ENCODE measurements around the gene UBXN1.
"Not testable (repeated sequence)": the region's sequence is repeated elsewhere in the genome, so short reads cannot be mapped to it uniquely, and the experiment has no call there.

Gene UBXN1

DNA sequence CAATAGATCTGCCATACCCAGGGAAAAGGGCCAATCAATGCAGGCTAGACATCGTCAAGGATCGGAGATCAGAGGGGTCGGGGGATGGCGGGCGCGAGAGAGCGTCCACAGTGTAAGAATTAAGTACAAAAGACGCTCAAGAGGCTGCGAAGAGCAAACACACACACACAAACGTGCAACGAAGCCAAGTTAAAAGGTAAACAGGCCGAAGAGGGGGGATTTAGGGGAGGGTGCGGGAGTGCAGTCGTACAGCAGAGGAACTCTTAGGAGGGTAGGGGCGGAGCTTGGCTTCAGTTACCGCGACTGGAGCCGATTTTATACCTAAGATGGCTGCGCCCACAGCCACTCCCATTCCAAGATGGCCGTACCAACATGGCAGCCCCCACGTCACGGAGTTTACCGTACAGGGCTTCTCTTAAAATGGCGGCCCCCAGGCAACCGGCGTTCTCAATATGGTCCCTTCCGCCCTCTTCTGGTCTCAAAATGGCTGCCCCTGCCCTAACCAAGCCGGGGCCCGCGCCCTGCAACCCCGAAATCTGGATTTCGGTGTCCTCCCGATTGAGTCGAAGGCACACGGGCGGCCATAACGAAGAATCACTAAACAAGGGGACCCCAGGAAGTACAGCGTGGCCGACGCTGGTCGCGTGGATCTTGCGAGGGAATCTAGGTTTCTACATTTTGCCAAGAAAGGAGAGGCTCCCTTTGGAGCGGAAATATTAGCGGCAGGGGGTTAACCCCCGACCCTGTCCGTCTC is 30.6 kb upstream of the UBXN1 start:
- FAIRE-seq, result peak; percentile 97
- DNase-seq (ENCODE audit: extremely low spot score, insufficient read length, low read depth), result peak; percentile 80

DNA sequence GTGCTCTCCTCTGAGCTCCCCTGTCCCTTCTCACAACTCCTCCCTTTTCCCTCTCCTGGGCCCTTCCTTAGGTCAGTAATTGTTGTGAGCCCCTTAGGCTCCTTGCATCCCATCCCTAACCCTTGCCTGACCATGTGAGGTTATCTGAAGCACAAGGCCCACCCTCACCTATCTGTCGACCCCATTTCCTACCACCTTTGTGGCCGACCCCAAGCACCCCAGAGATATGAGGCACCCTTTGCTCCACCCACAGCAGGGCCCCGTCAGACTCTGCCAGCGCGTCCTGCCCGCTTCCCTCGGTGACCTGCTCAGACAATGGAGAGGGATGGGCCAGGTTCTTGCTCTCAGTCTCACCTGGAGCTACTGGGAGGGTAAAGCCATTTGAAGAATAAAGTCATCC is 29.9 kb upstream of the UBXN1 start:
- DNase-seq (ENCODE audit: extremely low spot score, insufficient read length, low read depth), result no peak
- FAIRE-seq, result no peak

DNA sequence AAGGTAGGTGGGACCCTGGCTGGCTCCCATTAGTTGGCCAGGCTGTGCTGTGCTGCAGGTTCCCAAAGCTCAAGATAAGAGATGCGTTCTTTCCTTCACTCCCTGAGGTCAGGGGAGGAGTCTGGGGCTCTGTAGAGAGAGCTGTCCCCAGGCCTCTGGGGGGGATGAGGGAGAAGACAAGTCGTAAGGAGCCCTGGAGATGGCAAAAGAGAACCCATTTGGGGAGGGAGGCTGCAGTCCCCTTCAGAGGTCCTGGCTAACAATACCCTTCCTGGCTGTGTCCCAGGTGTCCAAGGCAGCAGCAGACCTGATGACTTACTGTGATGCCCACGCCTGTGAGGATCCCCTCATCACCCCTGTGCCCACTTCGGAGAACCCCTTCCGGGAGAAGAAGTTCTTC is 29.5 kb upstream of the UBXN1 start:
- no peak for FAIRE-seq
- no peak for DNase-seq (ENCODE audit: extremely low spot score, insufficient read length, low read depth)

DNA sequence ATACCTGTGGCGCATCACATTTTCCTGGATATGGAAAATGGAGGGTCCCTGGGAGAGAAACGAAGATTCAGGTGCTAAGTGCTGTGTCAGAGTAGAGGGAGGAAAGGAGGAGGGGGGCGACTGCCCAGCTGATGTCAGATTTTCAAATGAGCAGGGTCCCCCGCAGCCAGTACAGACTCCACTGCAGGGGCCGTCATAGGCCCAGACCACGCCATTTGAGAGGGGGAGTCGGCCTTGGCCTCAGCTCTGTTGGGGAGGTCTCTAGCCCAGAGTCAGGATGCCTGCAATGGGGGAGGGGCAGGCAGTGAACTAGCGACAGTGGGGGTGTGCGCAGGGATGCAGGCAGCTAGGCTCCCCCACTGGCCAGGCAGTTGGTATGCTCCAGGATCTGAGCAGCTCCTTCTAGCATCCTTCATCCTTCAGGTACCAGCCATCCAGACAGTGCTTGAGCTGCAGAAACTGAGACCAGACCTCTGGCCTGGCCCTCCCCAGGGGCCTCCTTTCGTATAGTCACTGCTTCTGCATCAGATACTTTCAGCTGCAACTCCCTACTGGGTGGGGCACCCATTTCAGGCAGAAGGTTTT is 28.5 kb upstream of the UBXN1 start, which contains the start of the genes BSCL2 and GNG3:
BSCL2 (minus strand) TSS at position 148 of the 585 bp plus-strand sequence. CDS start 229 bp downstream, outside the sequence.
GNG3 (plus strand) TSS at position 400 of the 585 bp plus-strand sequence. CDS start 620 bp downstream, outside the sequence.
- no peak for FAIRE-seq
- DNase-seq (ENCODE audit: extremely low spot score, insufficient read length, low read depth), result no peak

DNA sequence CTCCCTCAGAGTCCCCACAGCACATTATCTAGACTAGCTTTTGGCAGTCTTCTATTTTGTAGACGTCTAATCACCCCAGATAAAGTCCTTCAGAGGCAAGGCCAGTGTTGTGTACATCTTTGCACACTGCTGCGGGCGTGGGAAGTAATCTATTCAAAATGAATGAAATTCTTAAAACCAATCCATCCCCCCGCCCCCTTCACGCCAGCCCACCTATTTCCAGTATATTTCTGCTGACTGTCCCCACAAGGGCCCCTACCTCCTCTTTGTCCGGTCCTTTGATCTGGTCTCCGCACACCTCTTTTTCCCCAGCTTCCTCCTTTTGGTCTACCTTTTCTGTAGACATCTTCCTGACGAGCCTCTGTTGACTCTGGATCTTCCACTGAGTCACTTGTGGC is 28.0 kb upstream of the UBXN1 start:
- FAIRE-seq (no peak), DNase-seq (ENCODE audit: extremely low spot score, insufficient read length, low read depth) (no peak)

DNA sequence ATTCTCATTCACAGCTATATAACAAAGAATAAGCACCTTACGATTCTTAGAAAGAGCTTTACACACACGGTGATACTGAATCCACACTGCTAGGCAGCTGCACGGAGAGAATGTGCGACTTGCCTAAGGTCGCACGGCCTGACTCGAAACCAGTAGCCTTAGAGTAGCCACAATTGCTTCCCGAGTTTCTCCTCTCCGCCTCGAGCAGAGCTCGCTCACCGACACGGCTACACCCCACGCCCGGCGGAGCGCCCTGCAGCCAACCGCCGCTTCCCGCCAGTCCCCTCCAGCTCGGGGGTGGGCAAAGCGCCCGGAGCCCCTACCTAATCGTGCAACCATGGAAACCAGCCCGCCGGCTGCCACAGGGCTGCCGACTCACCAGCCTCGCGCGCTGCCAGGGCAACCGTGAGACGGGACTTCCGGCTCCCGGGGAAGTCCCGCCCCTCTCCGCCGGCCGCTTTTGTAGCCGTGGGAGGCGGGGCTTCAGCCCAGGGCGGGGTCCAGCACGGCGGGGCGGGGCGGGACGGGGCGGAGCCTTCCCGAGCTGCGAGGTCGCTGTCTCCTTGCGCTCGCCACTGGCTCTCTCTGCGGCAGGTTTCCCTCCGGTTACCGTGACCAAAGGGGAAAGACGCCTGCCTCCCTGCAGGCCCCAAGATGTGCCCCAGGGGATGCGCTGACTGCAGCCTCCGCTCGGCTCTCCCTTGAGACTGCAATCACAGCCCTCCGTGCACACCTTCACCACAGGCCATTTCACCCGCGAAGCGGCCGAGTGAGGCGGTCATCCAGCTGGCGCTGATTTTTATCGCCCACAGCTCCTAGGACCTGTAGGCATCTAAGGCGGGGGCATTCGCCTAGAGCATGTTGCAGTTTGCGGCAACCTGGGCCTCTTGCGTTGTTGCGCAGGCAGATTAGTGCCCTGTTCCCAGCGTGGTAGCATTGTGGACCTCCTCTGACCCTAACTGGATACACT is 27.3 kb upstream of the UBXN1 start:
- FAIRE-seq, result peak; percentile 53

DNA sequence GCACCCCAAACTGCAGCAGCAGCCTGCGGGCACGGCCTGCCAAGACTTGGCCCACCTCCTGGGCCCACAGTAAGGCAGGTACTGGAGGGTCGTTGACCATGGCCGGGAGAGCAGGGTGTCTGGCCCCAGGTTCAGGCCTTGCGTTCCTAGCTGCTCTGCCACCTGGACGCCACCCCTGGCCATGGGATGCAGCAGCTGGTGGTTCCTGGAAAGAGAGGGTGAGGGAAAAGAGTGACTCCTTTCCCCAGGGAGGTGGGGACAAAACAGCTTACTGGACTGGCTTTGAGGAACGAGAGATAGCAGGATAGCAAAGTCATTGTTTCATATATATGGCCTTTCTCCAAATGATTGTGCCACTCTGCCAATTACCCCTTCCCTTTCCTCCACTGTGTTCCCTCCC is 26.5 kb upstream of the UBXN1 start:
- FAIRE-seq (no peak), DNase-seq (ENCODE audit: extremely low spot score, insufficient read length, low read depth) (no peak)

More for the DNA sequence above, 27.3 kb upstream of the UBXN1 start:
- DNase-seq (ENCODE audit: extremely low spot score, insufficient read length, low read depth), result peak; percentile 92

DNA sequence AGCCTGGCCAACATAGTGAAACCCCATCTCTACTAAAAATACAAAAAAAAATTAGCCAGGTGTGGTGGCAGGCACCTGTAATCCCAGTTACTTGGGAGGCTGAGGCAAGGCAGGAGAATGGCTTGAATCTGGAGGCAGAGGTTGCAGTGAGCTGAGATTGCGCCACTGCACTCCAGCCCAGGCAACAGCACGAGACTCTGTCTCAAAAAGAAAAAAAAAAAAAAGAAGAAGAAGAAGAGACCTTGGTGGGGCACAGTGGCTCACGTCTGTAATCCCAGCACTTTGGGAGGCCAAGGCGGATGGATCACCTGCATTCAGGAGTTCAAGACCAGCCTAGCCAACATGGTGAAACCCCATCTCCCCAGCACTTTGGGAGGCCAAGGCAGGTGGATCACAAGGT is 25.0 kb upstream of the UBXN1 start:
- DNase-seq (ENCODE audit: extremely low spot score, insufficient read length, low read depth), result not testable (repeated sequence)

DNA sequence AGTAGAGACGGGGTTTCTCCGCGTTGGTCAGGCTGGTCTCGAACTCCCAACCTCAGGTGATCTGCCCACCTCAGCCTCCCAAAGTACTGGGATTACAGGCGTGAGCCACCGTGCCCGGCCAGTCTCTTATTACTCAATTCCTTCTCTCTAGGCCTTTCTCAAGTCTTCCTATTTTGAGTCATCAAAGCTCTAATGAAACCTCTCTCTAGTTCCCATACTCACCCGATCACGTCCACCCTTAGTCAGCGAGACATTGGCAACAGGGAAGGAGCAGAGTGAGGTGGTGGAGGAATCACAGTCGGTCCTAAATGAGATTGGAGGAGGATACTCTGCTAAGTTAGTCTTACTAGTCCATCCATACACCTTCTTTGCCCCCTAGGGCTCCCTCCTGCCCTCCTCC is 23.4 kb upstream of the UBXN1 start:
- FAIRE-seq, result no peak
- DNase-seq (ENCODE audit: extremely low spot score, insufficient read length, low read depth), result no peak

More for the DNA sequence above, 25.0 kb upstream of the UBXN1 start:
- not testable (repeated sequence) for FAIRE-seq

DNA sequence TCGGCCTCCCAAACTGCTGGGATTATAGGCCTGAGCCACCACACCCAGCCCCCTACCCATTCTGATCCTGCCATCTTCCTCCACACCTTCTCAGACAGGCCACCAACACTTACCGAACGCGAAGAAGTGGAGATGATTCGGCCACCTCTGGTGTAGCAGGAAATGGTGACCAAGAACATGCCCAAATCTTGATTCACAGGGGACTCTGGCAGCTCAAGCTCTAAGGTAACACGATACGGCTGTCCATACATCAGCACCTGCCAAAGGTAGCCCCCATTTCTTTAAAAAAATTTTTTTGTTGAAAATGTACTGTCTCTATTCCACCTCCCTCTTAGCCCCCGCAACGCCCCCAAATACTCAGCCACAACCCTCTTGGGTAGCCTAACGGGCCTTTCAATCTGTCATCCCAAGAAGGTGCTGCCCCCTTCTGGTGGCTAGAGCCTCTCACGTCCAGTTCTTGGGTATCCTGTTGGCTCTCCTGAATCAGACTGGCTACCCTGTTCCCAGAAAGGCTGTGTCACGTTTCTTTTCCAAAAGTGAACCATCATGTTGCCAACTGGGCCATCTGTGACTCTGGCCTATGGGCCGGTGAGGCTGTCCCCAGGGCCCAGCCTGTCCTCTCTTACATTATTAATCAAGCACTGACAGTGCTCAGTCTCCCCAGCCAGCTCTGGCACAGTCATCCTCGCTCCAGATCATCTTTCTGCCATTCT is 15.7 kb upstream of the UBXN1 start:
- peak; percentile 75 for FAIRE-seq
- peak; percentile 54 for DNase-seq (ENCODE audit: extremely low spot score, insufficient read length, low read depth)

DNA sequence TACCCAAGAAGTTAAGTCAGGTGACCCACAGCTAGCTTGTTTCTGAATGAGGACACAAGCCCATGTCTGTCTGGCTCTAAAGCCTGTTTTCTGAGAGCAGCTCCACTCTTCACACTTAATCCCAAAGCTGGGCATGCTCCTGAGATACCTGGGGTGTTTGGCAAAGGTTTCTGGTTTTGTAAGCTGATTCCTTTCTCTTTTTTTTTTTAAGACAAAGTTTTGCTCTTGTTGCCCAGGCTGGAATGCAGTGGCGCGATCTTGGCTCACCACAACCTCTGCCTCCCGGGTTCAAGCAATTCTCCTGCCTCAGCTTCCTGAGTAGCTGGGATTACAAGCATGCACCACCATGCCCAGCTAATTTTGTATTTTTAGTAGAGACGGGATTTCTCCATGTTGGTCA is 14.8 kb upstream of the UBXN1 start:
- FAIRE-seq; DNase-seq (ENCODE audit: extremely low spot score, insufficient read length, low read depth): not testable (repeated sequence)

DNA sequence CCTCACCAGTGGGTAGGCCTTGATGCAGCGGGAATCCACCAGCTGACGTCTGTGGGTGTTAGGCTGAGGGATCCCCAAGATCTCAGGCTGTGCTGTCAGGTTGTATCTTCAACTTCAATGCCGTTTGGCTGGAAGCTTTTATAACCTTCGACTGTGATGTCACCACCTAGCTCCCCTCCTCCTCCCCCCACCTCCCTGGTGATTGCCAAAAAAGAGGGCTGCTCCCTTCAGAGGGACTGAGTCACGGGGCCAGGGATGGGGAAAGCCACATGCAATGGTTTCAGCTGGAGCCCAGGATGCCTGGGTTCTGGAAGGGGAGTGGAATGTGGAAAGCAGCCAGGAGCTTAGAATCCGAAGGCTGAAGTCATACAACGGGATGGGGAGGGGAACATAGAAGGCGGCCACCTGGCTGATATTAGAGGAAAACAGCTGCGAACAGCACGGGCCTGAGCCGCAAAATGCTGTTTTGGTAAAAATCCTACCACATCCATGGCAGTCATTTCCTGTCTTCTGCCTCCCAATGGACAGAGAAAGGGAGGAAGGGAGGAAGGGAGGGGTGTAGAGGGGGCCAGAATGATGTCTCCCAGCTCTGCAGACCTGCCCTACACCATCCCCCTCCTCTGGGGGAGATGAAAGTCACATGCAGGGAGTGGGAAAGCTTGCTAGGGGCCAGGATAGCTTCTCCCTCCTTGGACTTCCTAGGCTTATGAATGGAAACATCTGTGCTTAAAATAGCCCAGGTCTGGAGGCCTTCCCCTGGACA is 10.7 kb upstream of the UBXN1 start, which contains the start of gene LRRN4CL:
LRRN4CL (minus strand) TSS at position 110 of the 763 bp plus-strand sequence. CDS start 1,022 bp downstream, outside the sequence.
- DNase-seq (ENCODE audit: extremely low spot score, insufficient read length, low read depth) (no peak), FAIRE-seq (no peak)

DNA sequence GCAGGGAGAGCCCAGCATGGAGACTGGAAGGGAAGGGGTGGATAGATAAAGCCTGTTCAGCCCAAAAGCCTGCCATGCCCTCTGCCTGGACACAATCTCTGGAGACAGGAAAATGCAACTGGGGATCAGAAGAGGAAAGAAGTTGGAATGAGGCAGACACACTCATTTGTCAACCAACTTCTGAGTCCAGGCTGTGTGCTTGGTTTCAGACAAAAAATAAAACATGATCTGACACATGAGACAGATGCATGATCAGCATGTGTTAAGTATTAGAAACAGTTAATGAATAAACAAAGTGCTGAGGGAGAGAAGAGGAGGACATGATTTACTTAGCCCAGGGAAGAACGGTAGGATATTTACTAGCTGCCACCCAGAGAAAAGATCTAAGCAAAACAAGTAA is 9.6 kb upstream of the UBXN1 start:
- DNase-seq (ENCODE audit: extremely low spot score, insufficient read length, low read depth) (no peak), FAIRE-seq (no peak)

DNA sequence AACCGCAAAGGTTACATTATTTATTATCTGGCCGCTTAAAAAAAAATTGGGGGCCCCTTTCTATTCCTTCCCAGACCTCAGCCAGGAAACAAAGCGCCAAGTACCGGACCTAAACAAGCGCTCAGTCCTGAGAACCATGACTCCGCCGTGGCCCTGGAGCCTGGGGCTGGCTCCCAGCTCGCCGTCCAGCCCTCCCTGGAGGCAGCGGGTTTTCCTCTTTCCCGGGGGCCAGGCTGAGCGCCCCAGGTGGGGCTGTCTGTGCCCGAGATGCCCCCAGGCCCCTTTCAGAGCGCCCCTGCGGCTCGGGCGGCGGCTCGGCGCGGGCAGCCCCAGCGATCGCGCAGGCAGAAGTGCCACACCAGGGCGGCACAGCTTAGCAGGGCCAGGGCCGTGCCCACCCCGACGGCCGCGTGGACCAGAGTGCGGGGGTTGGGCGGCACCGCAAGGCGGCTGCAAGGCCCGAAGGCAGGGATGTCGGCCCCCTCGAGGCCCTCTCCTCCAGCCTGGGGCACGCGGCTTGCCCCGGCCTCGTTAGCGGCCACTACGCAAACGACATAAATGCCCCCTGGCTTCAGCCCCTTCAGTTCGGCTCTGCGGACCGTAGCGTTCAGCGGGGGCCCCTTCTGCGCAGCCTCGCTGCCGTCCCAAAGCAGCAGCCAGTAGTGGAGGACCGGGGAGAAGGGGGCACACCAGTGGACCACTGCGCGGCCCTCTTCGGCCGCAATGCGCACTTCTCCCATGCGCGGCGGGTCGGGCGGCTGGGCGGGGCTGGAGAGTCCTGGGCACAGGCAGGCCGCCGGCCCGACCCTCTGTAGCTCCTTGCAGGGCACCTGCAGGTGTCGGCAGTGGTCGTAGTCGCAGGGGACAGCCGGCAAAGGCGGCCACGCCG is 8.9 kb upstream of the UBXN1 start:
- DNase-seq (ENCODE audit: extremely low spot score, insufficient read length, low read depth), result no peak
- no peak for FAIRE-seq

DNA sequence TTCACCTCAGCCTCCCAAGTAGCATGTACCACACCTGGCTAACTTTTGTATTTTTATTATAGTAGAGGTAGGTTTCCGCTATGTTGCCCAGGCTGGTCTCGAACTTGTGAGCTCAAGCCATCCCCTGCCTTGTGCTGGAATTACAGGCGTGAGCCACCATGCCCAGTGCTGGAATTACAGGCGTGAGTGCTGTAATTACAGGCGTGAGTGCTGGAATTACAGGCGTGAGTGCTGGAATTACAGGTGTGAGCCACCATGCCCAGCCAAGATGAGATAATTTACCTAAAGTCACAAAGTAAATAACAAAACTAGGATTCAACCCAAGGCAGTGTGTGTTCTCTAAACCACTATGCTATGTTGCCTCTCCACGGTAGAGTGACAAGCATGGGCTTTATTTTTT is 3.6 kb upstream of the UBXN1 start:
- FAIRE-seq (no peak), DNase-seq (ENCODE audit: extremely low spot score, insufficient read length, low read depth) (no peak)

DNA sequence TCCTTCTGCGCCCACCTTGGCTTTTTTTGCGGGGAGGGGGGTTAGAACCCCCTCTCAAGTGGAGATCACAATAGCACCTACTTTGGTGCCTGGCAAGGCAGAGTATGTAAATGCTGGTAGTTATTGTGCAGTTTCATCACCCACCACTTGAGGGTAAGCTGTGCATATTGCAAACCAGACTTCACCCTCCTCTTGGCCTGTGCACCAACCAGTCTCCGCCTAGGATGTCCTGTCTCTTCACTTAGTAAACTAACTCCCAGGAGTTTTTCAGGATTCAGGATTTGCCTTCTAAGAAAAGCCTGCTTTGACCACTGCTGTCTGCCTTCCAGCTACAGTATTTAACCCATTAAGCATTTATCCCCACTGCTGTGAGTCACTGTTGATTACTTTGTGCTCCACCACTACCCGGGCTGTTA is 2.0 kb upstream of the UBXN1 start:
- no peak for DNase-seq (ENCODE audit: extremely low spot score, insufficient read length, low read depth)
- FAIRE-seq, result no peak

DNA sequence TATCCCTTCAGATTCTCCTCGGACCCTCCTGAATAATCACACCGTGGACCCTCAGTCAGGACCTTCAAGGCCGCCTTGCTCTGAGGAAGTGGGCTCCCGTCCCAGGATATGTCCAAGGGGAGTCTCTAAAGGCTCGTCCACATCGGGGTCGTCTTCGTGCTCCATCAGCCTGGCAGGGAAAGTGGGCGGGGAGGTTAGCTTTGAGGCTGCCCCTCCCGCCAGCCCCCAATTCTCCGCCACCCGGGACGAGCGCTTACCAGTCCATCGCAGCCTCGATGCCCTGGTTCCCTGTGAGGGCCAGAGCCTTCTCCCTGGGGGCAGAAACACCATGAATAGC is 472 bp downstream of the UBXN1 start:
- DNase-seq (ENCODE audit: extremely low spot score, insufficient read length, low read depth), result no peak
- no peak for FAIRE-seq

DNA sequence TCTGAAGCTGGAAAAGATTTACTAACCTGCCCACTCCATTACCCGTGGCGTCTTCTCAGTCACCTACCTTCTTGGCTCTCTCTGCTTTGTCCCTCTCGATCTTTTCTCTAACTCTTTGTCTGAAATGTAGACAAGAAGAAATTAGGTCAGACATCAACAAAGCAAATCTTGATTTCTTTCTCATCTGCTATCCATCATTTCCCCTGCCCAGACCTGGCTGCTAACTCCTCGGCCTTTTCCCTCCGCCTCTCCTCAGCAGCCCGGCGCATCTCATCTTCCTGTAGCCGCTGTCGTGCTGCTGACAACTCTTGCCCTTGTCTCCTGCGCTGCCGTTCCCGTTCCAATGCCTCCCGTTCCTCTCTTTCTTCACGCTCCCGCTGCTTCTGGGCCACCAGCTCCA is 1.2 kb downstream of the UBXN1 start:
- DNase-seq (ENCODE audit: extremely low spot score, insufficient read length, low read depth) (no peak), FAIRE-seq (no peak)
